Gastrocnemius medialis (tissue), 4 donors: ENCODE data around the gene SCN7A. TPM values are rescaled to one million over a fixed set of nuclear protein-coding genes. Genes with fewer than 3 reads are reported as not detected.

ENCODE experiments used
- ATAC-seq, 2 donors: fragments of 150-250 bp; one replicate each; pipeline ENCODE4 v1.9.1; 2016
- DNase-seq, 2 donors: peaks; one replicate each; pipeline ENCODE4 v3.0.0-alpha.2; 2019
- H3K27ac ChIP-seq, 4 donors: fragments of 200-600 bp; sonication (generic); 1 replicate in 1 of 4; 2 replicates in 3 of 4; pipeline ENCODE4 v1.5.1; 2016 to 2018; ENCODE audit warnings: mild to moderate bottlenecking in 2 of 4, moderate library complexity in 1 of 4
- H3K27me3 ChIP-seq, 3 donors: fragments of 200-600 bp; sonication (generic) in 2 of 3; 1 replicate in 1 of 3; 2 replicates in 2 of 3; pipeline versions ENCODE4 v1.5.1 to v1.6.0; 2016 to 2019; ENCODE audit warnings: mild to moderate bottlenecking in 1 of 3, moderate library complexity in 1 of 3
- H3K36me3 ChIP-seq, 2 donors: fragments of 200-600 bp; sonication (generic) in 1 of 2; one replicate each; pipeline ENCODE4 v1.5.1; 2017 to 2018
- H3K4me1 ChIP-seq, 2 donors: fragments of 200-600 bp; sonication (generic) in 1 of 2; one replicate each; pipeline ENCODE4 v1.5.1; 2016 to 2017; ENCODE audit warnings: mild to moderate bottlenecking in 2 of 2
- H3K4me3 ChIP-seq, 4 donors: fragments of 200-600 bp; sonication (generic) in 3 of 4; 1 replicate in 1 of 4; 2 replicates in 3 of 4; pipeline ENCODE4 v1.5.1; 2016 to 2019; ENCODE audit warnings: mild to moderate bottlenecking in 2 of 4
- H3K9me3 ChIP-seq, 3 donors: fragments of 200-600 bp; sonication (generic) in 2 of 3; 1 replicate in 1 of 3; 2 replicates in 2 of 3; pipeline ENCODE4 v1.5.1; 2016 to 2019
- POLR2A ChIP-seq, 2 donors: fragments of 450-650 bp; IDR thresholded peaks; one replicate each; pipeline ENCODE4 v1.6.1; 2017; ENCODE audit warnings: antibody characterized with exemption in 2 of 2, mild to moderate bottlenecking in 2 of 2, moderate library complexity in 2 of 2
- in situ Hi-C, 4 donors: fragments of 200-750 bp; cut with MboI; loops; one replicate each; pipeline versions ENCODE4 v1.15.0 to v1.8.0; 2017; ENCODE audit warnings: low sequenced_read_pairs in 4 of 4
- intact Hi-C: fragments of 100-400 bp; cut with DNase I; formaldehyde crosslinking; loops from one replicate; pipeline ENCODE4 v1.15.1; 2023; ENCODE audit warnings: low total_unique reads
- total RNA-seq, 4 donors: library from RNA; depleted of rRNA; stranded (reverse); fragments of >200 nt; gene quantifications; one replicate each; pipeline versions ENCODE4 v1.1.0 to v1.2.3, GENCODE V29; 2016
- TF ChIP-seq, protein P1 (sequence below), 5 experiments: fragments of 450-650 bp in 3 of 5; fragments of 200-600 bp in 2 of 5; sonication (generic) in 2 of 5; IDR thresholded peaks in 4 of 5; conservative IDR thresholded peaks in 1 of 5; 1 replicate in 4 of 5; 2 replicates in 1 of 5; pipeline ENCODE4 v1.5.1; 2016 to 2019; ENCODE audit warnings: antibody characterized with exemption in 5 of 5, mild to moderate bottlenecking in 3 of 5, moderate library complexity in 3 of 5

The SCN7A gene
- total RNA-seq, 4 donors from 2014 or later: 2.5 to 16.5 (median 5.2) TPM

DNA sequence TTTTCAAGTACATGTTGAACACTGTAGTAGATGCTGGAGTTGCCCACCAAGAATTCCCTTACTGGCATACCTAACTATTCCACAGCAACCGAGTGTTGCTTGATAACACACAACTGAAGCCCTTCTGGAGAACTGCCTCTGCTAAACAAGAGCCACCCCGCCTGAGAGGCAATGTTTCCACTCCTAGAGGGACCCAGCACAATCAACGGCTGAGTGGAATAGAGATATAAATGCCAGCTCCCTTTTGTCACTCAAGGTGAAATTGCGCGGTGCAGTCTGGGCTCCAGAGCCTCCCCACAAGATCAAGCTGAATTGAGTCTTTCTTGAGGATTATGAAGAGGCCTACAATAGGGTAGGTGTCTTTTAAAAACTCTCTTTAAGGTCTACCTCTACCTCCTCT, 69.2 kb downstream of the SCN7A start:
- Histone ChIP-seq H3K9me3 (no peaks in the 10 kb centered on the region), H3K4me1 (no peaks in the 10 kb centered on the region), H3K27ac (no peak overlapping the region), H3K36me3 (no peaks in the 10 kb centered on the region), H3K4me3 (no peak overlapping the region), H3K27me3 (no peaks in the 10 kb centered on the region)
- in situ Hi-C loops (no loop called here), intact Hi-C loops (no loop called here)
- DNase-seq (no peak), ATAC-seq (no peak)
- no peak for TF ChIP-seq POLR2A (IDR thresholded peaks at IDR 0.05)
- TF ChIP-seq, protein P1, sequence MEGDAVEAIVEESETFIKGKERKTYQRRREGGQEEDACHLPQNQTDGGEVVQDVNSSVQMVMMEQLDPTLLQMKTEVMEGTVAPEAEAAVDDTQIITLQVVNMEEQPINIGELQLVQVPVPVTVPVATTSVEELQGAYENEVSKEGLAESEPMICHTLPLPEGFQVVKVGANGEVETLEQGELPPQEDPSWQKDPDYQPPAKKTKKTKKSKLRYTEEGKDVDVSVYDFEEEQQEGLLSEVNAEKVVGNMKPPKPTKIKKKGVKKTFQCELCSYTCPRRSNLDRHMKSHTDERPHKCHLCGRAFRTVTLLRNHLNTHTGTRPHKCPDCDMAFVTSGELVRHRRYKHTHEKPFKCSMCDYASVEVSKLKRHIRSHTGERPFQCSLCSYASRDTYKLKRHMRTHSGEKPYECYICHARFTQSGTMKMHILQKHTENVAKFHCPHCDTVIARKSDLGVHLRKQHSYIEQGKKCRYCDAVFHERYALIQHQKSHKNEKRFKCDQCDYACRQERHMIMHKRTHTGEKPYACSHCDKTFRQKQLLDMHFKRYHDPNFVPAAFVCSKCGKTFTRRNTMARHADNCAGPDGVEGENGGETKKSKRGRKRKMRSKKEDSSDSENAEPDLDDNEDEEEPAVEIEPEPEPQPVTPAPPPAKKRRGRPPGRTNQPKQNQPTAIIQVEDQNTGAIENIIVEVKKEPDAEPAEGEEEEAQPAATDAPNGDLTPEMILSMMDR (IDR thresholded peaks at IDR 0.05 in 4 of 5, conservative IDR thresholded peaks at IDR 0.05 in 1 of 5): no peak

DNA sequence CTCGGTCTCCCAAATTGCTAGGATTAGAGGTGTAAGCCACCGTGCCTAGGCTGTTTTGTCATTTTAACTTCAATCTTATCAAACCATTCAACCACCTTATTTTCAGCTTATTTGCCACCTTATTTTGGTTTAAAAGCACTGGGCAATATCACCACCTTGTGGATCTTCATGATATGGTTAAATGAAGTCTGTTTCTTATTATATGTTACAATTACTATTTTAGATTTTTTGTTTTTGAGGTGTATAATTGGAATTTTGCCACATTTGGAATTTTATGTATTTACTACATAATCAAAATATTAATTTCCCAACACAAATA, 74.5 kb downstream of the SCN7A start:
- no peaks in the 10 kb centered on the region for H3K36me3 ChIP-seq
- H3K27me3 ChIP-seq: no peaks in the 10 kb centered on the region
- intact Hi-C loops: no loop called here
- no peak overlapping the region for H3K27ac ChIP-seq
- no peaks in the 10 kb centered on the region for H3K4me1 ChIP-seq
- DNase-seq (no peak), ATAC-seq (no peak)
- H3K9me3 ChIP-seq: no peaks in the 10 kb centered on the region
- in situ Hi-C loops: no loop called here
- TF ChIP-seq POLR2A (IDR thresholded peaks at IDR 0.05): no peak
- TF ChIP-seq, protein P1 (IDR thresholded peaks at IDR 0.05 in 4 of 5, conservative IDR thresholded peaks at IDR 0.05 in 1 of 5): no peak
- no peak overlapping the region for H3K4me3 ChIP-seq

DNA sequence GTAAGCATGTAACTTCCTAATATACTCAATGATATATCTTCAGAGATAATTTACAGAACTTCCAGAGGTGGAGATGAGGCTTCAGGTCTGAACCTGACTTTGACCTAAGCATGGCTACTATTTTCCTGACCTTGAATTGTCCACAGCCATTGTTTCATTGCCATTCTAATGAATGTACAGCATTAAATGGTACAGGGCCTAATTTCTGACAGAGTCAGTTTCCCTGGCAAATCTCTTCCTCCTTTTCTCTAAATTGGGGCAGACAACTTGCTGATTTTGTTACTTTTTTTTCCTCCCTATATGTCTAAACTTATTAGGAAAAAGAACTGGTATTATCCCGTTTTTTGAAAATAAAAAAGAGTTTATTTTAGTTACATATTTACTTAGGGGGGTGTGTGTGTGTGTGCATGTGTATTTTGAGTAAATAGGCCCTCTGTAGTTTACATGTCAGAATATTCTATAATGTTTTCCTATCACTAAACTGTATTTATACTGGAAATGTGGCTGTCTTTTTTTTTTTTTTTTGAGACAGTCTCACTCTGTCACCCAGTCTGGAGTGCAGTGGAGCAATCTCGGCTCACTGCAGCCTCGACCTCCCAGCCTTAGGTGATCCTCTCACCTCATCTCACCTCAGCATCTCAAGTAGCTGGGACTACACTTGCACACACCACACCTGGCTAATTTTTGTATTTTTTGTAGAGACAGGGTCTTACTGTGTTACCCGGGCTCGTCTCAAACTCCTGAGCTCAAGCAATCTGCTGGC, 75.0 kb downstream of the SCN7A start:
- DNase-seq: no peak
- ATAC-seq: no peak
- TF ChIP-seq POLR2A (IDR thresholded peaks at IDR 0.05): no peak
- TF ChIP-seq, protein P1 (IDR thresholded peaks at IDR 0.05 in 4 of 5, conservative IDR thresholded peaks at IDR 0.05 in 1 of 5): no peak
- H3K27ac ChIP-seq: no peak overlapping the region
- H3K4me3 ChIP-seq: no peak overlapping the region
- intact Hi-C loops: no loop called here
- no peaks in the 10 kb centered on the region for H3K4me1 ChIP-seq
- H3K36me3 ChIP-seq: no peaks in the 10 kb centered on the region
- no peaks in the 10 kb centered on the region for H3K27me3 ChIP-seq
- no peaks in the 10 kb centered on the region for H3K9me3 ChIP-seq
- in situ Hi-C loops: no loop called here

DNA sequence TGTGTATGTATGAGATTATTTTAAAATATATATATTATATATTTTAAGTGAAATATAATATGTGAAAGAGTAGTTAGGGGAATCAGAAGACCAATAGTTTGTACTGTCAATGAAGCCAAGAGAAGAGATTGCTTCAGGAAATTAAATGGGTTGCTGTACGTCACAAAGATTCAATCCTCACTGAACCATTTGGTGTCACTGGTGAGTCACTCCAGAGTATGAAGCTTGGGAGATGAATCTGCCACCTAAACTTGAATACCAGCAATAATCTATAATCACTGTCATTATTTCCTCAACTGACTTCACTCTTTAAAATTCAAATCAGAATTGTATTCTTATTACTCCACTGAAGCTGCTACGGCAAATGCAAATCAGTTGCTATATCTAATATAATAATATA, 76.4 kb downstream of the SCN7A start:
- no peaks in the 10 kb centered on the region for H3K9me3 ChIP-seq
- no peaks in the 10 kb centered on the region for H3K27me3 ChIP-seq
- no peak overlapping the region for H3K27ac ChIP-seq
- in situ Hi-C loops: no loop called here
- H3K4me3 ChIP-seq: no peak overlapping the region
- no peak for ATAC-seq
- intact Hi-C loops: no loop called here
- TF ChIP-seq, protein P1 (IDR thresholded peaks at IDR 0.05 in 4 of 5, conservative IDR thresholded peaks at IDR 0.05 in 1 of 5): no peak
- no peak for TF ChIP-seq POLR2A (IDR thresholded peaks at IDR 0.05)
- H3K36me3 ChIP-seq: no peaks in the 10 kb centered on the region
- no peaks in the 10 kb centered on the region for H3K4me1 ChIP-seq
- DNase-seq: no peak

DNA sequence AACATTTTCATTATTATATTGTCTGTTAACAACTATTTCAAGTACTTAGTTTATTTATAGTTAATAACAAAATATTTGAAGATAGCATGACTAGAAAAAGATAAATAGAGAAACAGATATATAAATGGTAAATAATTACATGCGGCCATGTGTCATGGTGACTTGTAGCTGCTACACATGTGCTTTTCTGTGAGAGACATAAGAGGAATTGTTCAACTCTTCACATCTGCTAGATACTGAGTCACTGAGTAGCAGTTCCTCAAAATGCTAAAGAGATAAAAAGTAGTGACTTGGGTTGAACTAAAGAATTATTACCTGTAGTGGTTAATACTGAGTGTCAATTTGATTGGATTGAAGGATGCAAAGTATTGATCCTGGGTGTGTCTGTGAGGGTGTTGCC, 80.8 kb downstream of the SCN7A start:
- H3K27me3 ChIP-seq: no peaks in the 10 kb centered on the region
- no peak for ATAC-seq
- TF ChIP-seq, protein P1 (IDR thresholded peaks at IDR 0.05 in 4 of 5, conservative IDR thresholded peaks at IDR 0.05 in 1 of 5): no peak
- no peak for TF ChIP-seq POLR2A (IDR thresholded peaks at IDR 0.05)
- H3K4me1 ChIP-seq: no peaks in the 10 kb centered on the region
- DNase-seq: no peak
- no peak overlapping the region for H3K27ac ChIP-seq
- H3K4me3 ChIP-seq: no peak overlapping the region
- in situ Hi-C loops: no loop called here
- H3K36me3 ChIP-seq: no peaks in the 10 kb centered on the region
- no peaks in the 10 kb centered on the region for H3K9me3 ChIP-seq
- intact Hi-C loops: no loop called here
